Glutamatergic neuron (in vitro differentiated cells): ENCODE measurements around the gene MAPK8IP2. TPM values are rescaled to one million over a fixed set of nuclear protein-coding genes. Genes with fewer than 3 reads are reported as not detected.

Source experiments
- DNase-seq: peaks from one replicate; pipeline ENCODE4 v3.0.0; 2022
- H3K27ac Mint-ChIP-seq: one replicate; pipeline ENCODE4 v1.8.0; 2020; ENCODE audit warnings: mild to moderate bottlenecking, mixed read lengths, inconsistent platforms; ENCODE audit not compliant: unreplicated experiment
- H3K27me3 Mint-ChIP-seq: one replicate; pipeline ENCODE4 v1.8.0; 2020; ENCODE audit warnings: mild to moderate bottlenecking, moderate library complexity, mixed read lengths, inconsistent platforms; ENCODE audit not compliant: unreplicated experiment
- H3K36me3 Mint-ChIP-seq: one replicate; pipeline ENCODE4 v1.8.0; 2020; ENCODE audit warnings: mild to moderate bottlenecking, mixed read lengths, inconsistent platforms; ENCODE audit not compliant: unreplicated experiment
- H3K4me1 Mint-ChIP-seq: one replicate; pipeline ENCODE4 v1.8.0; 2020; ENCODE audit warnings: mild to moderate bottlenecking, low read depth, mixed read lengths, inconsistent platforms; ENCODE audit not compliant: unreplicated experiment
- H3K4me3 Mint-ChIP-seq: one replicate; pipeline ENCODE4 v1.8.0; 2020; ENCODE audit warnings: mild to moderate bottlenecking, mixed read lengths, inconsistent platforms; ENCODE audit not compliant: unreplicated experiment
- H3K9me3 Mint-ChIP-seq: one replicate; pipeline ENCODE4 v1.8.0; 2020; ENCODE audit warnings: mild to moderate bottlenecking, moderate library complexity, mixed read lengths, inconsistent platforms; ENCODE audit not compliant: unreplicated experiment
- CTCF ChIP-seq: fragments of 200-600 bp; sonication (generic); IDR thresholded peaks from one replicate; pipeline ENCODE4 v1.5.0; 2021; ENCODE audit not compliant: partially characterized antibody, unreplicated experiment
- total RNA-seq: library from RNA; stranded (reverse); fragmentation: NEBNext Ultra II Directional; extraction: Animal tissue kit (Norgen Biotek cat#: 25700); gene quantifications from one replicate; pipeline ENCODE4 v1.2.1, GENCODE V29; 2021; ENCODE audit not compliant: unreplicated experiment

MAPK8IP2 gene
- total RNA-seq, 1 donor from 2014 or later, result 143 TPM

GRCh38 chr22:50567721-50568252 is 32.8 kb upstream of the MAPK8IP2 start:
- H3K4me3 Mint-ChIP-seq, result no peak overlapping the region
- no peaks in the 10 kb centered on the region for H3K36me3 Mint-ChIP-seq
- H3K4me1 Mint-ChIP-seq, result peaks cover 4% of the 10 kb centered on the region
- no peak for DNase-seq
- peaks cover 4% of the 10 kb centered on the region for H3K9me3 Mint-ChIP-seq
- H3K27me3 Mint-ChIP-seq, result peaks cover 2% of the 10 kb centered on the region
- TF ChIP-seq CTCF, result no peak
- H3K27ac Mint-ChIP-seq, result no peak overlapping the region

- DNase-seq, result no peak
- no peak overlapping the region for H3K27ac Mint-ChIP-seq
- H3K4me1 Mint-ChIP-seq, result no peaks in the 10 kb centered on the region
- H3K36me3 Mint-ChIP-seq, result no peaks in the 10 kb centered on the region
- no peak overlapping the region for H3K4me3 Mint-ChIP-seq
- no peak for TF ChIP-seq CTCF
- H3K9me3 Mint-ChIP-seq, result peaks cover 4% of the 10 kb centered on the region
- peaks cover 2% of the 10 kb centered on the region for H3K27me3 Mint-ChIP-seq
Observed at GRCh38 chr22:50568626-50569025, 32.0 kb upstream of the MAPK8IP2 start.

- Mint-ChIP-seq H3K9me3 (peaks cover 4% of the 10 kb centered on the region), H3K27ac (no peak overlapping the region), H3K4me3 (no peak overlapping the region), H3K27me3 (peaks cover 2% of the 10 kb centered on the region), H3K36me3 (no peaks in the 10 kb centered on the region), H3K4me1 (no peaks in the 10 kb centered on the region)
- no peak for TF ChIP-seq CTCF
- no peak for DNase-seq
Observed at GRCh38 chr22:50569041-50569459, 31.5 kb upstream of the MAPK8IP2 start.

GRCh38 chr22:50569896-50570535 is 30.6 kb upstream of the MAPK8IP2 start:
- no peak overlapping the region for H3K4me3 Mint-ChIP-seq
- TF ChIP-seq CTCF, result no peak
- H3K27ac Mint-ChIP-seq, result no peak overlapping the region
- H3K27me3 Mint-ChIP-seq, result peaks cover 2% of the 10 kb centered on the region
- H3K9me3 Mint-ChIP-seq, result peaks cover 4% of the 10 kb centered on the region
- no peaks in the 10 kb centered on the region for H3K36me3 Mint-ChIP-seq
- DNase-seq, result no peak
- no peaks in the 10 kb centered on the region for H3K4me1 Mint-ChIP-seq

GRCh38 chr22:50570861-50571260 is 29.7 kb upstream of the MAPK8IP2 start:
- peaks cover 7% of the 10 kb centered on the region for H3K9me3 Mint-ChIP-seq
- no peaks in the 10 kb centered on the region for H3K4me1 Mint-ChIP-seq
- H3K36me3 Mint-ChIP-seq, result no peaks in the 10 kb centered on the region
- H3K4me3 Mint-ChIP-seq, result no peak overlapping the region
- no peak for TF ChIP-seq CTCF
- H3K27ac Mint-ChIP-seq, result no peak overlapping the region
- DNase-seq, result no peak
- peaks cover 2% of the 10 kb centered on the region for H3K27me3 Mint-ChIP-seq
